AG09319 (cell line): Measurements from ENCODE around the gene LMO7.
"Not testable (repeated sequence)": the region's sequence is repeated elsewhere in the genome, so short reads cannot be mapped to it uniquely, and the experiment has no call there.

Experiments
- DNase-seq: peaks from one replicate; pipeline ENCODE4 v3.0.0-alpha.2; 2010; ENCODE audit warnings: low read depth; ENCODE audit errors: extremely low read depth
- TF ChIP-seq, protein P1 (sequence below): IDR thresholded peaks from 2 replicates; pipeline ENCODE4 v1.5.1; 2011; ENCODE audit warnings: low read depth, mild to moderate bottlenecking, inconsistent platforms, low read length, moderate library complexity

LMO7 gene

DNA sequence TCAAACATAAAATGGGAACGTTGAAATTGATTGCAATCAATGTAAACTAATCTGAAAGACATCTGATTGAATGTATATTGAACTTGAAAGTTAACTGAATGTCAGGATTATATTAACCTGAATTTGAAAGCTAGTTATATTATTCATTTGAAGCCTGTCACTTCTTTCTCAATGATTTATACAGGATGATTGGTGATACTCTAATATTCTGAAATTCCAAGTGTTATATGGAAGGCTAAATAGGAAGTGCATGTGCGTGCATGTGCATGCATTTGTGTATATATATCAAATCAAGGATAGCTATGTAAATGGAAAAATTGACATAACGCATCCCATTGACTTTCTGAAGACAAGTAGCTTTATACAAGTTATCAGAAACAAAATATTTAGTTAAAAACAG, 143.3 kb downstream of the LMO7 start:
- TF ChIP-seq, protein P1, sequence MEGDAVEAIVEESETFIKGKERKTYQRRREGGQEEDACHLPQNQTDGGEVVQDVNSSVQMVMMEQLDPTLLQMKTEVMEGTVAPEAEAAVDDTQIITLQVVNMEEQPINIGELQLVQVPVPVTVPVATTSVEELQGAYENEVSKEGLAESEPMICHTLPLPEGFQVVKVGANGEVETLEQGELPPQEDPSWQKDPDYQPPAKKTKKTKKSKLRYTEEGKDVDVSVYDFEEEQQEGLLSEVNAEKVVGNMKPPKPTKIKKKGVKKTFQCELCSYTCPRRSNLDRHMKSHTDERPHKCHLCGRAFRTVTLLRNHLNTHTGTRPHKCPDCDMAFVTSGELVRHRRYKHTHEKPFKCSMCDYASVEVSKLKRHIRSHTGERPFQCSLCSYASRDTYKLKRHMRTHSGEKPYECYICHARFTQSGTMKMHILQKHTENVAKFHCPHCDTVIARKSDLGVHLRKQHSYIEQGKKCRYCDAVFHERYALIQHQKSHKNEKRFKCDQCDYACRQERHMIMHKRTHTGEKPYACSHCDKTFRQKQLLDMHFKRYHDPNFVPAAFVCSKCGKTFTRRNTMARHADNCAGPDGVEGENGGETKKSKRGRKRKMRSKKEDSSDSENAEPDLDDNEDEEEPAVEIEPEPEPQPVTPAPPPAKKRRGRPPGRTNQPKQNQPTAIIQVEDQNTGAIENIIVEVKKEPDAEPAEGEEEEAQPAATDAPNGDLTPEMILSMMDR: no peak
- DNase-seq: no peak

DNA sequence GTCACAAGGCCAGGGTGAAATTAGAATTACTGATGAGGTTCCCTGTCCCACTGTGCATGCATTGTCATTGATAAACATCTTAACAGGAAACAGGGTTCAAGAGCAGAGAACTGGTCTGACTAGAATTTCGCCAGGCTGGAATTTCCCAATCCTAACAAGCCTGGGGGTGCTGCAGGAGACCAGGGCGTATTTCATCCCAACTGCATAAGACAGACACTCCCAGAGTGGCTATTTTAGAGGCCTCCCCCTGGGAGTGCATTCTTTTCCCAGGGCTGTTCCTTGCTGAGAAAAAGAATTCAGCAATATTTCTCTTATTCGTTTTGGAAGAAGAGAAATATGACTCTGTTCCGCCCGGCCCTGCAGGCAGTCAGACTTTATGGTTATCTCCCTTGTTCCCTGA, 144.0 kb downstream of the LMO7 start:
- DNase-seq: not testable (repeated sequence)

DNA sequence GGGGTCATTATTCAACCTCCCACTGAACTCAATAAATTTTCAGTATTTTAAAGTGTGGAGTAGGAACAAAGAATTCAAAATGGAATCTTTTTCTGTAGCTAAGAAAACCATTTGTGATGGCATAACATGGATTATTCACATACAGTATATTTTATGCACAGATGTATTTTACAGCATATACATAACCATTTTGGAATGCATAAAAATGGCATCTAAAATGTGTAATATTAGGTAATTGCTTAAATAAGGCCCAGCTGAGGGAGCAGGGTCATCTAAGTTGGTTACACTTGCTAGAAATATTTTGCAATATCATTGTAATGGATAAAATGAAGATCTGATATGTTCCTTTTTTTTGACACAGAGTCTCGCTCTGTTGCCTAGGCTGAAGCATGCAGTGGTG, 146.9 kb downstream of the LMO7 start:
- TF ChIP-seq, protein P1: no peak
- DNase-seq: no peak

DNA sequence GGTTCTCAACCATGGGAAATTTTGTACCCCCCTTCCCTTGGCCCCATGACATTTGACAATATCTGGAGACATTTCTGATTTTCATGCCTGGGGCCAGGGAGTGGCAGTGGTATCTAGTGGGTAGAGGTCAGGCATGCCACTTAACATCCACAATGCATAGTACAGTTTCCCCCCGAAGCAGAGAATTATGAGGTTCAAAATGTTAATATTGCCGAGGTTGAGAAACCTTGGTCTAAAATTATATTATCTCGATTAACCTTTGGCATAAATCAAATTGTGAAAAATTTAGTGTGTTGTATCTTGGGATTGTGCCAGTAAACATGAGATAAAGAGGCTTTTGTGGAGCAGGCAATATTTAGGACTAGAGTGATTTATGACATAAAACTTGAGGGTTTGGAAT, 147.9 kb downstream of the LMO7 start:
- TF ChIP-seq, protein P1: no peak
- DNase-seq: no peak

DNA sequence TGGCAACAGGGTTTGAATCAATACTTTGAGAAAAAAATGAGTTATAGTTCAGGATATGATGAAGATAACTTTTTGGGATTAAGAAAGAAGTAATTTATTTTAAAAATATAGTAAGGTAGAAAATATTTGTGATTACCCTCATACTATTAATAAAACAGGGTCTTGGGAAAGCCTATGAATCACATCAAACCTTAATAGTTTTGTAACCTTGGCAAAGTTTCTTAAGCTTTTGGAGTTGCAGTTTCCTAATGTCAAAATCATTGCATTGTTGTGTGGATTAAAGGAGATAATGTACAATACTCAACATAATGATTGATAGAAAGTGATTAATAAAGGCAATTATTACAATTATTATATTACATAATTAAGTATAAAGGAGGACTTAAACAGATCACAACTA, 149.0 kb downstream of the LMO7 start:
- DNase-seq: no peak
- TF ChIP-seq, protein P1: no peak

DNA sequence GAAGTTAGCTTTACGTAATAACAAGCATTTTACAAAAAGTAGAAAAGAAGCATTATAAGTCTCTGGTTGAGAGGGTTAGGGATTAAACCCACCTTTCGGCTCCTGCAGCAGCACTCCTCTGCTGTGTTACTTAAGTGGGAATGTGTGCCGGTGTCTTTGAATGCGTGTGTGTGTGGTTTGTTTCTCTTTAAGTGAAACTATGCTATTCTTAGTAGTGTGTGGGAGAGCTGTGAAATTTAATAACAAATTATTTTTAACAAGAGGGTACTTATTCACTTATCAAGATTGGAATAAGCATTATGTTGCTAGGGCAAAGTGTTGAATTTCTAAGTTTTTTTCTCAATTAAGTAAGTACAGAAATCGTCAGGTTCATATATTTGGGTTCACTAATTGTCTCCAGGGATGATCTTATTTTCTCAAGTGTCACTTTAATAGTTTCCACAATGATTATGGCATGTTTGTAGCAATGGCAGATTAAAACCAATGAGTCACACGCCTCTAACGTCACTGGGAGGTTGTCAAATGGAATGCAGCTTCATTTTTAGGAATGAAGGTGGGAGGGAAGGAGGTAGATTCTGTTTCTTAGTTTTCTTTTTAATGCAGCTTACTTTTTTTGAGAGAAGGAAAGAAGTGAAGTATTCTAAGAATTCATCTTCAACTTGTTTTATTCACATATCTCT, 151.3 kb downstream of the LMO7 start:
- TF ChIP-seq, protein P1: no peak
- no peak for DNase-seq

DNA sequence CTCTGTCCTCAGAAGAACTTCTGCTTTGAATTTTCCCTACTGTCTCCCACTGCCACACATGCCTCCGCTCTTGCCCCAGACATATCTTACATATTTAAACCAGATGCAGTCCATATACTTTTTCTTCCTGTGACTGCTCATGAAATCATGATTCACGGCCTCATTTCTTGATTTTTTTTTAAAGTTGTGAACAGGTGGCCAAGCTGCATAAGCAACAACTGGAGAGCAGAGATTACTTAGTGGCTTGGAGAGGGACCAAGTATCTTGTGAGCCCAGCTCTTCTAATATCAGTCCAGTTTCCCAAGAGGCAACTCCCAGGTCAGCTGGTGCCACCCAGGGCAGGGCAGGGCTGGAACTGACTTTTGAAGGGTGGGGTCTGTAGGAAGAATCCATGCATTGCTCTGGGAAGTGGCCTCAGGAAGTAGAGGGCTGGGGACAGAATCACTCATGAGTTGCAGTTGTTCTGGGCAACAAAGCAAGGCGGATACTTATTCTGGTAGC, 152.4 kb downstream of the LMO7 start:
- peak; percentile 84 for DNase-seq
- TF ChIP-seq, protein P1: no peak
